ENCODE results near the gene CD52.
A peak's percentile ranks its signal among the peaks of the same experiment; 100 is the strongest.

Gene CD52

DNA sequence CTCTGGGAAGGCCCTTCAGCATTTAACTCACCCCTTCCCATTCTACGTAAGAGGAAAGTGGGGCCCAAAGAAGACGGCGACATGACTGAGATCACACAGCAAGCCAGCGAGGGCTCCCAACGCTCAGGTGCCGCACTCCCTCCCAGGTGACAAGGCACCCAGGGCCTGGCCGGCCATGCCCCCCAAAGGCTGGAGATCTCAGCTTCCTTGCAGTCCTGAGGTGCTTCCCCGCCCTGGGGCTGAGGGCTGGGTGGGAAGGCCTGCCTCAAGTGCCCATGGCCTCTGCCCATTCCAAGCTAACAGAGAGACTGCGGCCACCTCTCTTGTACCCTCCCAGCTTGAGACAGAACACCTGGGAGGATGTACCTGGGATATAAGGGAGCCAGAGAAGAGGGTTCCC is 37.2 kb downstream of the CD52 start:
- no peak for DNase-seq (ENCODE audit: low spot score)
- TF ChIP-seq, protein P1, sequence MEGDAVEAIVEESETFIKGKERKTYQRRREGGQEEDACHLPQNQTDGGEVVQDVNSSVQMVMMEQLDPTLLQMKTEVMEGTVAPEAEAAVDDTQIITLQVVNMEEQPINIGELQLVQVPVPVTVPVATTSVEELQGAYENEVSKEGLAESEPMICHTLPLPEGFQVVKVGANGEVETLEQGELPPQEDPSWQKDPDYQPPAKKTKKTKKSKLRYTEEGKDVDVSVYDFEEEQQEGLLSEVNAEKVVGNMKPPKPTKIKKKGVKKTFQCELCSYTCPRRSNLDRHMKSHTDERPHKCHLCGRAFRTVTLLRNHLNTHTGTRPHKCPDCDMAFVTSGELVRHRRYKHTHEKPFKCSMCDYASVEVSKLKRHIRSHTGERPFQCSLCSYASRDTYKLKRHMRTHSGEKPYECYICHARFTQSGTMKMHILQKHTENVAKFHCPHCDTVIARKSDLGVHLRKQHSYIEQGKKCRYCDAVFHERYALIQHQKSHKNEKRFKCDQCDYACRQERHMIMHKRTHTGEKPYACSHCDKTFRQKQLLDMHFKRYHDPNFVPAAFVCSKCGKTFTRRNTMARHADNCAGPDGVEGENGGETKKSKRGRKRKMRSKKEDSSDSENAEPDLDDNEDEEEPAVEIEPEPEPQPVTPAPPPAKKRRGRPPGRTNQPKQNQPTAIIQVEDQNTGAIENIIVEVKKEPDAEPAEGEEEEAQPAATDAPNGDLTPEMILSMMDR (IDR thresholded peaks at IDR 0.05; ENCODE audit: borderline replicate concordance, control extremely low read depth, extremely low read depth, insufficient read depth, missing control alignments) = no peak
- in situ Hi-C loops (cut with MboI; ENCODE audit: low sequenced_read_pairs, unreplicated experiment) = no loop called here

DNA sequence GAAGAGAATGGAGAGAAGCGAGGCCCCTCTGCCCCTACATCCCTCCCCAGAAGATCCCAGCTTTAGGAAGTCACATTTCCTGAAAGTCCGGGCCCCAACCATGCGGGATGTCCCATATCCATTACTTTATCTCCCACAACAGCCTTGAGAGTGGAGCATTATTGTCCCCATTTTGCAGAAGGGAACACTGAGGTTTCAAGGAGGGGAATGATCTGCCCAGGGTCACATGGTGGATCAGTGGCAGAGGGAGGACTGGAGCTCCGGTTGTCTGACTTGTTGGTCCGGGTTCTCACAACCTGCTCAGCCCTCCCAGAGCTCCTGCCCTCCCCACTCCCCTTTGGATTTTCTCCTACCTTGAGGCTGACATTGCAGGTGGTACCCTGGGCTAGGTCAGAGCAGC is 38.3 kb downstream of the CD52 start:
- TF ChIP-seq, protein P1 (IDR thresholded peaks at IDR 0.05; ENCODE audit: borderline replicate concordance, control extremely low read depth, extremely low read depth, insufficient read depth, missing control alignments) = no peak
- no peak for DNase-seq (ENCODE audit: low spot score)
- in situ Hi-C loops (cut with MboI; ENCODE audit: low sequenced_read_pairs, unreplicated experiment) = no loop called here

DNA sequence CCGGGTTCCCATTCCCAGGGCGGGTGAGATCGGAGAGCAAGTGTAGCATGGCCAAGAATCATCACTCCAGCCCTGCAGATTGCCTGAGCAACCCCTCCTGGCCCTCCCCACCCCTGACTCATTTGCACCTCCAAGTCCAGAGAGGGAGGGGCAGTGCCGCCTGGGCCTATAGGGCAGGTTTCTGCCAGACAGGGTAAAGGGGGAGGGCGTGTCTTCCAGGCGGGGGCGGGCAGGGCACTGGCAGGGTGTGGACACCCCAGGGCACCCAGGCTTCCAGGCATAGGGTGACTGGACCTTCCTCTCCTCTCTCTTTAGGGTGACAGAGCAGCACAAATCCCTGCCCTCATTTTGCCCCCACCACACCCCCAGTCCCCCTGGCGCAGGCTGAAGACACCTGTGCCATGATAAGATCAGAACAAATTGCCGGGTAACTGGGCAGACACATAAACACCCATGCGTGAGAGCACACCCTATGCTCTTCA is 39.4 kb downstream of the CD52 start:
- in situ Hi-C loops (cut with MboI; ENCODE audit: low sequenced_read_pairs, unreplicated experiment) = no loop called here
- TF ChIP-seq, protein P1 (IDR thresholded peaks at IDR 0.05; ENCODE audit: borderline replicate concordance, control extremely low read depth, extremely low read depth, insufficient read depth, missing control alignments) = no peak
- DNase-seq (ENCODE audit: low spot score) = no peak

DNA sequence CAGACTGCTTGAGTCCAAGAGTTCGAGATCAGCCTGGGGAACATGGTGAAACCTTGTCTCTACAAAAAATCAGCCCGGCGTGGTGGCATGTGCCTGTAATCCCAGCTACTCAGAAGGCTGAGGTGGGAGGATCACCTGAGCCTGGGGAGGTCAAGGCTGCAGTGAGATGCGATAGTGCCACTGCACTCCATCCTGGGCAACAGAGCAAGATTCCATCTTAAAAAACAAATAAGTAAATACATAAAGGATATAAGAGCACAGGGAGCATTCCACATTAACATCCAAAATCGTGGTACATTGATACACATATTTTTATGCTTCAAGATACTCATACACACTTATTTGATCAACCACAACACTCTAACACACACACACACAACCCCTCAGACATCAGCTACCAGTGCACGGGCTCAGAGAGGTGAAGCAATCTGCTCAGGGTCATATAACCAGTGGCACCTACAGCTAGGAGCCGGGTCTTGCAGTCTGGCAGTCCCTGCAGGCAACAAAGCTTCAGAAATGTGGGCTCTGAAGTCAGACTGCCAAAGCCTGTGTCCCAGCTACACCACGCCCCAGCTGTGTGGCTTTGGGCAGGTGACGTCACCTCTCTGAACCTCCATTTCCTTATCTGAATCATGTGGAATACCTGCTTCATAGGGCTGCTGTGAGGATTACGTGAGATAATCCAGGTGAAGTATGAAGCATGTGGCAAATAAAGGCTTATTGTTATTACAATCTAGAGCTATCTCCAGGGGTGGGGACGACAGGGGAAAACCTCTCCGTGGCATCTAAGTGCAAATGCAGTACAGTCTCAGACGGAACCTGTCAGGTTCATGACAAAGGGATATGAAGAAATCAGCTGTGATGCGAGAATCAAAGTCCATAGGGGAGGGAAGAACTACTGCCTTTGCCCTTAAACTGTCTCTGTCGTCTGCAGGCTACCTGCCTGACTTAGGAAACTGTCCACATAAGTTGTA is 40.9 kb downstream of the CD52 start:
- TF ChIP-seq, protein P1 (IDR thresholded peaks at IDR 0.05; ENCODE audit: borderline replicate concordance, control extremely low read depth, extremely low read depth, insufficient read depth, missing control alignments) = no peak
- no peak for DNase-seq (ENCODE audit: low spot score)
- in situ Hi-C loops (cut with MboI; ENCODE audit: low sequenced_read_pairs, unreplicated experiment) = no loop called here

DNA sequence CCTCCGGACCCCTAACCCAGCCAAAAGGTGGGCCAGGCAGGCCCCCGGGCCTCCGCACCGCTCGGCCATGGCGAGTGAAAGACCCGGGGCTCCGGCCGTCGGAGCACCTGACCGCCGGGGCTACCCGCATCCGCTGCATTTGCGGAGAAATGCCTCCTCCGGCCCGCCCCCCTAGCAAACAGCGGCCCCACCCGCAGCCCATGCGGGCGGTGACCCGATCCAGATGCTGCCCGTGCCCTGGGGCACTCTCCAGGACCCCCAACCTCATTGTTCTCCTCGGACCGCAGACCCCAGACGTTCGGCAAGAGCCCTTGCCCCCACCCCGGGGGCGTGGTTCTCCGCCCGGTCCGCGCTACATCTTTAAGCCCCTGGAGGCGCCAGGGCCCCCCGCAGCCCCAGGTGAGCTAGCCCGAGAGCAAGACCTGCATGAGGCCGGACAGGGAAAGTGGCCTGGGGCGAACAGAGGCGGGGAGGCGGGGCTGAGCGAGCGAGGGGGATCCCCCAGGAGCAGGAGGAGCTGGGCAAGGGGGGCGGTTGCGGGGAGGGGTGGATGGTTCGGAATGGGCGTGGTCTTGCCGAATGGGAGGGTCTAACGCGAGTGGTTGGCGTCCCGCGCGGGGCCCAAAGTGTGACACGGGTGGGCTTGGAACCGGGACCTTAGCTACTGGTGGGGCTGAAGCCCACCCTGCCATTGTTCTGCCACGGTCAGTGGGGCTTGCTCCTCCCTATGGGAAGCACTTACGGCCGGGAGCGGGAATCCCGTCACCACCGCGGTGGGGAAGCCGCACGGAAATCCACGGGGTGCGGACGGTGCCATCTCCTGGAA is 42.4 kb downstream of the CD52 start:
- peak; percentile 85 for DNase-seq (ENCODE audit: low spot score)
- TF ChIP-seq, protein P1 (IDR thresholded peaks at IDR 0.05; ENCODE audit: borderline replicate concordance, control extremely low read depth, extremely low read depth, insufficient read depth, missing control alignments) = no peak
- in situ Hi-C loops (cut with MboI; ENCODE audit: low sequenced_read_pairs, unreplicated experiment) = no loop called here

DNA sequence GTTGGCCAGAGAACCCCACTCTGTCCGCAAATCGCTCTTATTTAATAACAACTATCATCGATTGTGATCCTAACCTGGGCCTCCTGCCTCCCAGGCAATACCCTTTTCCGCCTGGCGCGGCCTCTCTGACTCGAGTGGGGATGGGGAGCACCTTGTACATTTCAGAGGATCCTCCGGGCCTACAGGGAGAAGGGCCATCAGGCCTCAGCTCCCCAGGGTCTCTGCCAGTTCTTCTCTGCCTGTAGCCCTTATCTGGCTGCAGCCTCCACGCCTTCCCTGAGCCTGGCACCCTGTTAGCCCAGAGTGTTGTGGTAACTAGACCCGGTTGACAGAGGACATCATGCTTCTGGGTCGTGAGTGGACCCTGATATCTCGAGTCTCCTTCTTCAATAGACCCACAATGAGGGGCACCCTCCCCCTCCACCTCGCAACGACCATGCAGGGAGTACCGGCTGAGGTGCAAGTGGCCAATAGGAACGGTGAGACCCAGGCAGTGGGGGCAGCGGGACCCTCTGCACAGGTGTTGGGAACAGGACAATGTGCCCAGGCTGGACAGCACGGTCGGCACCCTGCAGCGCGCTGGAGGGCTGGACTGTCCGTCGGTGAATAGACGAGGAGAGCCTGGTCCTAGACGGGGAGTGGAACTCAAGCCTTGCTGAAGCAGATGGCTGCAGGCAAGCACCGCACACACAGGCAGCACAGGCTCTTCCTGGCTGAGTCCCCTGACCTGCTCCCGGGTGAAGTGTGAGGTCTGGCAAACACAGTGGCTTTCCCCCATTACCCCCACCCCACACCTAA is 43.2 kb downstream of the CD52 start:
- DNase-seq (ENCODE audit: low spot score) = no peak
- in situ Hi-C loops (cut with MboI; ENCODE audit: low sequenced_read_pairs, unreplicated experiment) = no loop called here
- TF ChIP-seq, protein P1 (IDR thresholded peaks at IDR 0.05; ENCODE audit: borderline replicate concordance, control extremely low read depth, extremely low read depth, insufficient read depth, missing control alignments) = no peak
